ENCODE results near the gene OR7D4.

GRCh38 chr19:9187191-9187590 is 32.2 kb downstream of the OR7D4 start:
- TF ChIP-seq, protein P1, sequence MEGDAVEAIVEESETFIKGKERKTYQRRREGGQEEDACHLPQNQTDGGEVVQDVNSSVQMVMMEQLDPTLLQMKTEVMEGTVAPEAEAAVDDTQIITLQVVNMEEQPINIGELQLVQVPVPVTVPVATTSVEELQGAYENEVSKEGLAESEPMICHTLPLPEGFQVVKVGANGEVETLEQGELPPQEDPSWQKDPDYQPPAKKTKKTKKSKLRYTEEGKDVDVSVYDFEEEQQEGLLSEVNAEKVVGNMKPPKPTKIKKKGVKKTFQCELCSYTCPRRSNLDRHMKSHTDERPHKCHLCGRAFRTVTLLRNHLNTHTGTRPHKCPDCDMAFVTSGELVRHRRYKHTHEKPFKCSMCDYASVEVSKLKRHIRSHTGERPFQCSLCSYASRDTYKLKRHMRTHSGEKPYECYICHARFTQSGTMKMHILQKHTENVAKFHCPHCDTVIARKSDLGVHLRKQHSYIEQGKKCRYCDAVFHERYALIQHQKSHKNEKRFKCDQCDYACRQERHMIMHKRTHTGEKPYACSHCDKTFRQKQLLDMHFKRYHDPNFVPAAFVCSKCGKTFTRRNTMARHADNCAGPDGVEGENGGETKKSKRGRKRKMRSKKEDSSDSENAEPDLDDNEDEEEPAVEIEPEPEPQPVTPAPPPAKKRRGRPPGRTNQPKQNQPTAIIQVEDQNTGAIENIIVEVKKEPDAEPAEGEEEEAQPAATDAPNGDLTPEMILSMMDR (IDR thresholded peaks at IDR 0.05; ENCODE audit: poor library complexity): no peak
- TF ChIP-seq EZH2 (IDR thresholded peaks at IDR 0.05; ENCODE audit: borderline replicate concordance) (no peak), EZH2phosphoT487 (IDR thresholded peaks at IDR 0.05; ENCODE audit: low read depth, severe bottlenecking, unreplicated experiment) (no peak)

All from hepatocyte (in vitro differentiated cells).